GM21825 (cell line): ENCODE data around the gene CCDC141.
A peak's percentile ranks its signal among the peaks of the same experiment; 100 is the strongest.
"Not testable (repeated sequence)": the region's sequence is repeated elsewhere in the genome, so short reads cannot be mapped to it uniquely, and the experiment has no call there.

Experiments
- ATAC-seq: cut with Tn5 transposase; IDR thresholded peaks from one replicate; pipeline ENCODE4 v1.9.1; 2021; ENCODE audit warnings: mild to moderate bottlenecking, moderate library complexity; ENCODE audit not compliant: unreplicated experiment

CCDC141 gene, protein sequence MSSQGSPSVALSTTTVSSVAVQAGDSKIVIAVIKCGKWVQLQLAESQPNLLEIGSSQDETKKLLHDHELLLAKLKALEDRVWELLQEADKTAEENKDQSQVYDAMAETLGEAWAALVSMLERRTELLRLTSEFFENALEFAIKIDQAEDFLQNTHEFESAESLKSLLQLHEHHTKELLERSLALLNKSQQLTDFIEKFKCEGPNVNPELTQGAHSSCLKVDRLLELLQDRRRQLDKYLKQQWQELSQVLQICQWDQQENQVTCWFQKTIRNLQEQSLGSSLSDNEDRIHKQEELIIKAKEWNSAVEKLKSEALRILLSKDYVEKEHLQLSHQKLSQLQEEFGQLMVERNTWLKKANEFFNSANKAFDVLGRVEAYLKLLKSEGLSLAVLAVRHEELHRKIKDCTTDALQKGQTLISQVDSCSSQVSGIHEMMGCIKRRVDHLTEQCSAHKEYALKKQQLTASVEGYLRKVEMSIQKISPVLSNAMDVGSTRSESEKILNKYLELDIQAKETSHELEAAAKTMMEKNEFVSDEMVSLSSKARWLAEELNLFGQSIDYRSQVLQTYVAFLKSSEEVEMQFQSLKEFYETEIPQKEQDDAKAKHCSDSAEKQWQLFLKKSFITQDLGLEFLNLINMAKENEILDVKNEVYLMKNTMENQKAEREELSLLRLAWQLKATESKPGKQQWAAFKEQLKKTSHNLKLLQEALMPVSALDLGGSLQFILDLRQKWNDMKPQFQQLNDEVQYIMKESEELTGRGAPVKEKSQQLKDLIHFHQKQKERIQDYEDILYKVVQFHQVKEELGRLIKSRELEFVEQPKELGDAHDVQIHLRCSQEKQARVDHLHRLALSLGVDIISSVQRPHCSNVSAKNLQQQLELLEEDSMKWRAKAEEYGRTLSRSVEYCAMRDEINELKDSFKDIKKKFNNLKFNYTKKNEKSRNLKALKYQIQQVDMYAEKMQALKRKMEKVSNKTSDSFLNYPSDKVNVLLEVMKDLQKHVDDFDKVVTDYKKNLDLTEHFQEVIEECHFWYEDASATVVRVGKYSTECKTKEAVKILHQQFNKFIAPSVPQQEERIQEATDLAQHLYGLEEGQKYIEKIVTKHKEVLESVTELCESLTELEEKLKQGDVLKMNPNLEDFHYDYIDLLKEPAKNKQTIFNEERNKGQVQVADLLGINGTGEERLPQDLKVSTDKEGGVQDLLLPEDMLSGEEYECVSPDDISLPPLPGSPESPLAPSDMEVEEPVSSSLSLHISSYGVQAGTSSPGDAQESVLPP (N-terminal part only)

DNA sequence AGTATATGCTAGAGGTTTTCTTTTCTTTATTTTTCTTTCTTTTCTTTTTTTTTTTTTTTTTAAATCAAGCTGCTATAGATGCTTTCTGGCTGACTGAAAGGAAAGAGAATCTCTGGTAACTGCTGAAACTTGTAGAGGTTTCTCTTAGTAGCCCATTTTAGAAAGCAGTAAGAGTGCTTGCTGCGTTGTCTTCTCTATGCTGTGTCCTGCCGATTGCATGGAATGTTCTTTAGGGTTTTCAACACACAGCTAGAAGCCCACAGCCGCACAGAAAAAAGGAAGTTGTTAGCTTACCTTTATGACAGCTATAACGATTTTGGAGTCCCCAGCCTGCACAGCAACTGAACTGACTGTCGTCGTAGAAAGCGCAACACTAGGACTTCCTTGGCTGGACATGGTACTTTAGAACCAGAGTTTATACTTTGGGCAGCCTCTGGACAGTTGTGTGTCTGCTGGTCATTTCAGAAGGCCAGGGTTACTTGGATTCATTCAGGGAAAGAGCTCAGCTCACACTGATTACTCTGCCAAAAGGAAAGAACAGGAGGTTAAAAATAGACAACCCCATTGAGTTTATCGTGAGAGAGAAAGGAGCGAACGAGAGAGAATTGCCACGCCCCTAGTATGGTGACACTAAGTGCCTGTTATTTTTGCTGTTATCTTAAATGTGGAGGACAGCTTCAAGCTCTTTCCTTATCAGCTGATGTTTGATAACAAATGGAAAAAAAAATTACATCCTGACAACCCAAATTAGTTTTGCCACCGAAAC lies at the start of gene CCDC141:
CCDC141 (minus strand) TSS at position 592 of the 766 bp plus-strand sequence; CDS start at position 396, 196 bp downstream.
- peak; percentile 62 for ATAC-seq

DNA sequence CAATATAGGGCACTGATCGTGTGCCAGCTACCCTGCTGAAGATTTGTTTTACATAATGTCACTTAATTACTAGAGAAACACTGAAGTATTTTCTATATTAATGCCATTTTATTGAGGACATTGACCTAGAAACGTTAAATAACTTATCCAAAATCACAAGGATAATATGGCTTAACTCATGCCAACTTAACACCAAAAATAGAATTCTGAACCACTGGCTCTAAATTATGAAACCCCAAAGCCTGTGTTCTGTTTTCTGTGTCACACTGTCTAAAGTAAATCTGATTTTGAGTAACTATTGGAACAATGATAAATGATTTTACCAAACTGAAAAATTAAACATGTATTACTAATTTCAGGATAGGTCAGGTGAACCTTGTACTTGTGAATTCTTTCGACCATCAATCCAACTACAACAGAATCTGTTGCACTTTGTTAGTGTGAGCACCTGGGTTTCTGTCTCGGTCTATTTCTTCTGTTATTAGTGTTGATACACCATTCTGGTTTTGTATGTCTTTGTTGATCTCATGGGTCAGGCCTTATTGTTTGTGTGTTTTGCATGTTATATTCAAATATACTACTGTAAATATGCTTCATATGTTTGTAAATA lies 48.2 kb upstream of the CCDC141 start:
- ATAC-seq = no peak

DNA sequence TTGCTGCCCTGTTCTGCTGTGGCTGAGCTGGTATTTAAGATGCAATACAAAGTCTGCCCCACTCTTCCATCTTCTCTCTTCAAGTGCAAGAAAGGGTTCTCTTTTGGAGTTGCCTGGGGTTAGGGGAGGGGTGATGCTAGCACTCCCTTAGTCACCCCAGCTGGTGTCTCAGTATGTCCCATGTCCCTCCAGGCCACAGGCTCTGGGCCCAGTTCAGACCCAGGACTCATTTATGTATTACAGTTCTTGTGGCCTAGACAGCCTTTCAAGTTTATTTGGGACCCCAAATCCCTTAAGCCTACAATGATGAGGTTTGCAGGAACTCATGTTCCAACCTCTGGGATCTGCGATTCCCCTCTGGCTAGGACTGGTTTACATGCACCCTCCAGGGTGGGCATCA lies 47.2 kb upstream of the CCDC141 start:
- ATAC-seq = no peak

DNA sequence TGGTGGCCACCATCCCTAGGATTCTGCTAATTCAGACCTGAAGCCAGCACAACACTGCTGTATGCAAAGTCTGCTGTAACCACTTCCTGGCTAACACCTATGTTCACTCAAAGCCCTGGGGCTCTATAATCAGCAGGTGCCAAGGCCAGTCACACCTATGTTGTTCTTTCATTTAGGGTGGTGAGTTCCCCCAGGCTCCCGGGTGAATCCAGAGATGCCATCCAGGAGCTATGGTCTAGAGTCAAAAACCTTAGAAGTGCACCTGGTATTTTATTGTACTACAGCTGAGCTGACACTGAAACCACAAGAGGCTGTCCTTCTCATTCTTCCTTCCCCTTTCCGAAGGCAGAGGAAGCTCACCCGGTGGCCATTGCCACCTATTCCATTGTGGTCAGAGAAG lies 46.2 kb upstream of the CCDC141 start:
- peak; percentile 98 for ATAC-seq

DNA sequence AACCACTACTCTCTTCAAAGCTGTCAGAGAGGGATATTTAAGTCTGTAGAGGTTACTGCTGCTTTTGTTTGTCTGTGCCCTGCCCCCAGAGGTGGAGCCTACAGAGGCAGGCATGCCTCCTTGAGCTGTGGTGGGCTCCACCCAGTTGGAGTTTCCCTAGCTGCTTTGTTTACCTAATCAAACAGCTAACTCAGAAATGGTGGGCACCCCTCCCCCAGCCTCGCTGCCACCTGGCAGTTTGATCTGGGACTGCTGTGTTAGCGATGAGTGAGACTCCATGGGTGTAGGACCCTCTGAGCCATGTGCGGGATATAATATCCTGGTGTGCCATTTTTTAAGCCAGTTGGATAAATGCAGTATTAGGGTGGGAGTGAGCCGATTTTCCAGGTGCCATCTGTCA lies 43.0 kb upstream of the CCDC141 start:
- ATAC-seq = not testable (repeated sequence)

DNA sequence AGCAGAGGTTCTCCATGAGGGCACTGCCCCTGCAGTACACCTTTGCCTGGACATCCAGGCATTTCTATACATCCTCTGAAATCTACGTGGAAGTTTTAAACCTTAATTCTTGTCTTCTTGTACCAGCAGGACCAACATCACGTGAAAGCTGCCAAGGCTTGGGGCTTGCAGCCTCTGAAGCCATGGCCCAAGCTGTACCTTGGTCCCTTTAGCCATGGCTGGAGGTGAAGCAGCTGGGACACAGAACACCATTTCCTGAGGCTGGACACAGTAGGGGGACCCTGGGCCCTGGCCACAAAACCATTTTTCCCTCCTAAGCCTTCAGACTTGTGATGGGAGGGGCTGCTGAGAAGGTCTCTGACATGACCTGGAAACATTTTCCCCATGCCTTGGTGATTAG lies 32.8 kb upstream of the CCDC141 start:
- no peak for ATAC-seq

DNA sequence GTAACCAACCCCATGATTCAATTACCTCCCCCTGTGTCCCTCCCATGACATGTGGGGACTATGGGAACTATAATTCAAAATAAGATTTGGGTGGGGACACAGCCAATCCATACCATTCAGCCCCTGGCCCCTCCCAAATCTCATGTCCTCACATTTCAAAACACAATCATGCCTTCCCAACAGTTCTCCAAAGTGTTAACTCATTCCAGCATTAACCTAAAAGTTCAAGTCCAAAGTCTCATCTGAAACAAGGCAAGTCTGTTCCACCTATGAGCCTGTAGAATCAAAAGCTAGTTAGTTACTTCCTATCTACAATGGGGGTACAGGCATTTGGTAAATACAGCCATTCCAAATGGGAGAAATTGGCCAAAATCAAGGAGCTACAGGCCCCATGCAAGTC lies 32.0 kb upstream of the CCDC141 start:
- ATAC-seq = no peak

DNA sequence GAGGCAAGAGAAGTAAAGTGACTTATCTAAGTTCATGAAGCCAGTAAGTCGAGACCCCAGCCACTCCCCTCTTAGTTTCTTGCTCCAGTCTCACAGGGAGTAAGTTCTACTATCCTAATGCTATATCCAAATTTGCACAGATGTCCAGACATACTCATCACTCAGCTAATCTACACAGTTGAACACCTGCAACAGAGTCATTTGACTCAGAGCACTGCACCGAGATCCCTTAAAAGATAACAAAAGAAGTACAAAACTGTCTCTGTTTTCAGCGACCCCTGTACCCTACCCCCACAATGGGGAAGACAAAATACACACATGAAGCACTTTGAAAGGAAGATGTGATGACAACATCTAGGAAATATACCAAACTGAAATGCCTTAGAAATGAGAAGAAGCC lies 22.6 kb upstream of the CCDC141 start:
- ATAC-seq = no peak

DNA sequence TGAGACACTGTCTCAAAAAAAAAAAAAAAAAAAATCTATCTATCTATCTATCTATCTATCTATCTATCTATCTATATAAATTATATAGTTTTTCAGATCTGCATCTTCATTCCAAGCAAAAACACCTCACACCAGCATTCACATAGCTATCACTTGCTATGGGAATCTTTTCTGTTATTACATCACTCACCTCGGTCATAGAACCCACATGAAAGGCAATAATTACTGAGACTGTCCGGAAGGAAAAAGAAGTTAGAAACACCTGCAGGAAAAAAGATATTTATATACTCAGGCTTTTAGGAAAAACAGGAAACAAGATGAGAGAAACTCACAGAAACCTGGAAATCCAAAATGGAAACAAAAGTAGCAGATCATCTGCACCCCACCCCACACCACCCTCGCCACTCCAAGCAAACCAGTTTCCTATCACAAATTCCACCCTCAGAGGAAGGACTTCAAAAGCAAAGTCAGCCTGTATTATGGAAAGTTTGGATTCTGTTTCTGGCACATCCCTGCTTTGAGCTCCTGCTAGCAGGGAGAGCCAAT lies 21.9 kb upstream of the CCDC141 start:
- ATAC-seq = no peak

DNA sequence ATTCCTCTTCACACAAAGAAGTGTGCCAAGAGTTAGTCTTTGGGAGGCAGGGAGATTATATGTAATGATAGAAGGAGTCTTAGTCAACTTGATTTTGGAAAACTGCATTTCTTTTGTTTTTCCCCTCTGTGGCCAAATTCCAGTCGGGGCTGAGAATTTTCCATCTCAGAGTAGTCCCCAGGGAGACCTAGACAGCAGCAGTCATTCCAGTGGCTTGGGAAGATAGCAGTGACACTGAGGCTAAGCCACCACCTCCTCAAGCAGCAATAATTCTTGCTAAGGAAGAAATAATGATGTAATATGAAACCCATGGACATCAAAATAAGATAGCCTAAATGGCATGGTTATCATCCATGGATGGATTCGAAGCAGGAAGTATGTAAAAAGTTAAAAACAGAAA lies 21.0 kb upstream of the CCDC141 start:
- ATAC-seq = no peak

DNA sequence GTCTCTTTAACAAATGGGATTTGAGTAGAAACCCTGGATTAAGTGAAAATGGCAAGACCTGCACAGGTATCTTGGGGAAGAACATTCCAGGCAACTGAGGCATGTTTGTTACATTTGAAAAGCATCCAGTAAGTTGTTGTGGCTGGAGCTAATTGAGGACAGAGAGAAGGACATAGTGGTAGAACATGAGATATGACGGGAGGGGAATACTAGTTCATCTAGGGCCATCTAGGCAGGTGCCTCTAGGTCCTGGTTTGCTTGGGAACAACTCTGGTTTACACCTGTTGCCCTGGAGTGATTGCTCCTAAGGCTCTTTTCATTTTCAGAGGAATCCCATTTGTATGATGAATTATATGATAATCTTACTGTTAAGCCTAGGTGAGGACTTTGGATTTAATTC lies 19.7 kb upstream of the CCDC141 start:
- ATAC-seq = no peak

DNA sequence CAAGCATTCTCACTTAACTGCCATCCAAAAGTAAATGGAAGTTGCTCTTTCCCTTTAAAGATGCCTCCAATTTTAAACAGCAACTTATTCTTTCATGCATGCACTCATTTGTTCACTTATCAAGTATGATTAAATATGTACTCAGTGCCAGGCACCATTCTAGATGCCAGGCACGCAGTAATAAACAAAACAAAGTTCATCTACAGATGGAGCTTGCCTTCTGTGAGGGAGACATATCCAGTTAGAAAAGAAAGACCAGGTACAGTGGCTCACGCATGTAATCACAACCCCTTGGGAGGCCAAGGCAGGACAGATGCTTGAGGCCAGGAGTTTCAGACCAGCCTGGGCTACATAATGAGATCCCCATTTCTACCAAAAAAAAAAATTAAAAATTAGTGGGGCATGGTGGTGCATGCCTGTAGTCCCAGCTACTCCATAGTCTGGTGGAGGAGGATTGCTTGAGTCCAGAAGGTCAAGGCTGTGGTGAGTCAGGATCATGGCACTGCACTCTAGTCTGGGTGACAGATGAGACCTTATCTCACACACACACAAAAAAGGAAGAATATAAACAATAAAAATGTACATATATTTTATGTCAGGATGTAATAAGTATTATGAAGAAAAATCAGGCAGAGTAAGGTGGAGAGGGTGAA lies 19.2 kb upstream of the CCDC141 start:
- ATAC-seq = no peak

DNA sequence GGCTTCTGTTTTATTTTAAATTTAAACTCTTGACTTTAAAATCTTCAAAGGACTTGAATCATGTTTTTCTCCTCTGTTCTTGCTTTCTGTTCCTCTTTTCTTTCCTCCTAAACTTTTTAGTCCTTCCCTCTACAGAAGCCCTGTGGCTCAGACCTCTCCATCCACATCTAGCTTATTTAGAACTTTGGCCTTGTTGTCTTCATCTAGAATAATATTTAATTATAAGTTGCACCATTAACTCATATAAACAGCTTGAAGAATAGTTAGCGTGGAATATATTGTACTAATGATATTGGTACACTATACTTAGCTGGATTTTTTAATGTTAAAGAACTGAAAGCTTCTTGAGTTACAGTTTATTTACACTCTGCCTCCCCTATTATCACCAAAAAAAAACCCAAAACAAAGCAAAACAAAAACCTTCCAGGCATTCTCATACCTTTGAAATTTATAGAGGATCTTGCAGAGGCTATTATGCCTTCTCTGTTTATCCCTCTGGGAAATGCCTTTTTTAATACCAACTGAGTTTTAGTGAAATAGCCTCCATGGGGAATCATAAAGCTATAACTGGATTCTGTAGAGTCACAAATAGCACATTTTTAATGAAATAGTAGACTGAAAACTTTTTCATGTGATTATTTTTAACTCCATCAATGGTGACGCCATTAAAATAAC lies 9.2 kb upstream of the CCDC141 start:
- ATAC-seq = peak; percentile 91

DNA sequence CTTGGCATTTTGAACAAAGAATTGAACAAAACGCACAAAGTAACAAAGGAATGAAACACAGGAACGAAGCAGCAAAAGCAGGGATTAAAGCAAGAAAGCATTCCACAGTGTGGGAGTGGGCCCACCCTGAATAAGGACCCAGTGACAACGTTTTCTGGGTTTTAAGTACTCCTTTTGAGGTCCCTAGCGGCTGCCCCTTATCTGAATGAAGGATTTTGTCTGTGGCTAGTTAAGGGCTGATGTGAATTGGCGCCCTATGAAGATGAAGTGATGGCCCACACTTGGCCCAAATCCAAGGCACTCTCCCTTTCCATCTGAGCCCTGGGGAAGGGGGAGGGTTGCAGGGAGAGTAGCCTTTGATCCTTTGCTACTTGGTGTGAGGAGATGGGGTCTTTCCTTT lies 7.8 kb upstream of the CCDC141 start:
- ATAC-seq = no peak

DNA sequence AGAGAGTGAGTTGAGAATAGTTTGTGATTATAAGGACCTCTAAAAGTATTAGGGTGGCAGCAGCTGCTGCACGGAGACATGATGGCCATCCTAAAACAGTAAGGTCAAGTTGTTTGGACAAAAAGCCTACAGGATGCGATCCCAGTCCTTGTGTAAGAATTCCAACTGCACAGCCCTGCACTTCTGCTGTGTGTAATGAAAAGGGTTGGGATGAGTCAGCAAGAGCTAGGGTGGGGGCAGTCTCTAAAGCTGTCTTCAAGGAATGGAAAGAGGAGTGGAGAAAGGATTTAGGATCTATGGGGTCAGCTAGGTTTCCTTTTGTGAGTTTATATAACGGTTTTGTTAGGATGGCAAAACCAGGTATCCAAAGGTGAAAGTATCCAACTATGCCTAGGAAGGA lies 3.6 kb upstream of the CCDC141 start:
- ATAC-seq = not testable (repeated sequence)

DNA sequence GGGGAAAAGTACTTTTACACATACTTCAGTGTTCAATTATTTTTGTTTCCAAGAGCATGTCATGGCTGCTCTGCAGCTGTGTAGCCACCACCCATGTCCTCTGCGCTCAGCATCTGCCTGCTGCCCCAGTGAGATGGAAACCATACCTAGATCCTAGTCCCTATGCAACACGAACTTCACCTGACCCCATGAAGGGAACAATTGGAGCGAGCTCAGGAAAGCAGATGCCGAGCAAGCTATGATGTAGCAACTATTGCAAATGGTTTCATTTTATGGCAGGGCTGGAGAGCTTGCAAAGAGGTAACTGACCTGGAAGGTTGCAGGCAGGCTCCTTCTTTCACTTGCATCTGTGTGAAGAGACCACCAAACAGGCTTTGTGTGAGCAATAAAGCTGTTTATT lies 1.3 kb upstream of the CCDC141 start:
- no peak for ATAC-seq

DNA sequence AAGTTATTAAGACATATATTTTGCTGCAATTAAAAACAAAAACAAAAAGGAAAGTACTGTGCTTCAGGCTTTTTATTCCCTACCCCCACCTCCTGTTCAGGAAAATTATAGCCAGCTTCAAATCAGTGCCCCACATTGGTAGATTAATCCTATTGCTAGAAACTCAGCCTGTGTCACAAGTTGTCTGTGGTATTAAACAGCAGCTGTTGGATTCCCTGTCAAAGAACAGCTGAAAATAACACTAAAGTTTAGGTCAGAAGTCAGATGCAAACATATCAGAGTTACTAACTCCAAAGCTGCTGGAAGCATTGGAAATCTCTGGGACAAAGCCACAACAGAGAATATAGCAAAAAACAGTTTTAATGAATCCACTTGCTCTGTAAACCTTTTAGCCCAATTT lies 818 bp upstream of the CCDC141 start:
- no peak for ATAC-seq

DNA sequence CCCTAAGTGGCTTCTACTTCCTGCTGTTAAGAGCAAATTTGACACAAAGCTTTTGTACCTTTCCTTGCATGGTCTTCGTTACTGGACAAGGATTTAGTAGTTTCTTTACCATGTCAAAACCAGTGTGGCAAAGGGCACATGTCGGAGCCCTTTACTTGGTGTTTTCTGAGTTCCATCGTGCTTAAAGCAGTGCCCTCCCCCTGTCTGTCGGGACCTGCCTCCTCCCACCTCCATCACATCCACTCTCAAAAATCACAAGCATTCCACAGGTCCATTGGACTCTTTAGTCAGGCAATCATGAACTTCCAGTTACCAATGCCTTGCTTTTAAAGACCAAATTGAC lies 763 bp downstream of the CCDC141 start:
- peak; percentile 43 for ATAC-seq

DNA sequence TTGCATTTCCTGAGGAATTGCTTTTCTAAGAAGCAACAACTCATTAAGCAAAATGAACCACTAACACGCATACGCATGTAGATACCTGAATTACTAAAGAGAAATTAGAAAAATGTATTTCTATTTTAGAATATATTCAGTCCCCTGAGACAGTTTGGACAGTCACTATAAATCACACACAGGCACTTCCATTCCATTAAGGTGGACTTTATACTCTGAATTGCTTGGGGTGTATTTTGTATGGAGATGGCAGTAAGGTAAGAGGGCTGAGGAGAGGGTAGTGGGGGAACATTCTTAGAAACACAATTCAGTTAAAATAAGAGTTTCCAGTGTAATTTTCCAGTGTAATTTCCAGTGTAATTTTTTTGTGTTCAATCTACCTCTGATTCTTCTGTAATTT lies 1.8 kb downstream of the CCDC141 start:
- no peak for ATAC-seq
